Stimulated activated CD4-positive, alpha-beta T cell treated with anti-CD3 and anti-CD28 coated beads, Interleukin-4, amount 100 ng/mL, for 24 hours (primary cell): ENCODE measurements around the gene MRPL19.

Experiments
- DNase-seq: peaks from one replicate; pipeline ENCODE4 v3.0.0-alpha.2; 2020

The MRPL19 gene

DNA sequence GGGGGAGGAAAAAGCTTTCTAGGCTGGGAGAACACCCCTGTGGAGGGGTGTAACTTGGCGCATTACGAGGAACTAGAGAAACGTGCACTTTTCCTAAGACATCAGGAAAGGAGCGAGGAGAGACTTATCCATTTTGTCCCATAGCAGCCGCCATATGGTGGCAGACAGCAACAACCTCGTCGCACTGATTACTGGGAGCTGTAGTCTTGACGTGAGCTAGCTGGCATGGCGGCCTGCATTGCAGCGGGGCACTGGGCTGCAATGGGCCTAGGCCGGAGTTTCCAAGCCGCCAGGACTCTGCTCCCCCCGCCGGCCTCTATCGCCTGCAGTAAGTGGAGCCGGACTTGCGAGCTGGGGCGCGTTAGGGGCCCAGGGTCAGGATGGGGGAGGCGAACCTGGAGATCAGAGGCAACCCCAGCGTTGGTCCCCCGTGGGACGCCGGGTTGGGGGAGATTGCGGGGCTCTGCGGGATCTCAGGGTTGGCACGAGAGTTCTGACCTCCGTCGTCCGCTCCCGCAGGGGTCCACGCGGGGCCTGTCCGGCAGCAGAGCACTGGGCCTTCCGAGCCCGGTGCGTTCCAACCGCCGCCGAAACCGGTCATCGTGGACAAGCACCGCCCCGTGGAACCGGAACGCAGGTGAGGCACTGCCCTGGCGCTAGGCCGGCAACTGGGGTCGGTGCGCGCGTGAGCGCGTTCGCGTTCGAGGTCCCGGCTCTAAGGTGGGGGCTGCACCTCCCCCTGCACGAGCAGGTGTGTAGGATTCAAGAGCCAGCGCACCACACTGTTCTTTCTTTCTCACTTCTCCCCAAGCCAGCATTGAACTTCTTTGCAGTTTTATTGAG is at the start of gene MRPL19:
MRPL19 (plus strand) TSS at position 201 of the 843 bp plus-strand sequence; CDS start at position 226, 25 bp downstream.
- peak; percentile 83 for DNase-seq

DNA sequence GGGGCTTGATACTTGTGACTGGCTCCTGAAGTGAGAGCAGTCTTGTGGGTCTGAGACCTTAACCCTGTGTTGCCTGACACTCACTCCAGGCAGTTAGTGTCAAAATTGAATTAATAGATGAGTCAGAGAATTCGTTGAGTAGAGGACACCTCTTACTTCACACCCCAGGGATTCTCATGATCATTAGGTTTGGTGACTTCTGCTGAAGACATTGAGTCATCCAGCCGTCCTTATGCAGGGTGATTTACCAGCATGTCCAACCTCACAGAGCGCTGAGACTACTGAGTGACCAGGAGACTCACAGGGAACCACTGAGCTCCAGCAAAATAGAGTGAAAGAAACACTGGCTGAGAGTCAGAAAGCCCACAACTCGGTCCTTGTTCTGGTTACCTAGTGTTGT is 49.8 kb upstream of the MRPL19 start:
- DNase-seq: no peak

DNA sequence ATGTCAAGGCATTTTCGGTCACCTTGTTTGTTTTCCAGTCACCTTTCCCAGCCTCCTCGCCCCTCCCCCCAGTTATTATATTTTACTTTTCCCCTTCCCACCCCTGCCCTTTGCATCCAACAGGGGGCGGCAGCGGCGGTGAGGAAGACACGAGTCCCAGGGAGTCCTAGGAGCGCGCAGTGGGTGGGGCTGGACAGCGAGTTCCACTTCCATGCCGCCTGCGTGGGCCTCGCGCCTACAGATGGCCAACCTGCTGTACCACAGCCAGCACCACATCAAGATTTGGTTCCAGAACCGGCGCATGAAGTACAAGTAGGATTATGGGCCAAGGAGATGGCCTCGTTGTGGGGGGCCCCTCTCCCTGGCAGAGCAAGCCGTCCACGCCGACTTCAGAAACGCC is 48.6 kb upstream of the MRPL19 start:
- no peak for DNase-seq

DNA sequence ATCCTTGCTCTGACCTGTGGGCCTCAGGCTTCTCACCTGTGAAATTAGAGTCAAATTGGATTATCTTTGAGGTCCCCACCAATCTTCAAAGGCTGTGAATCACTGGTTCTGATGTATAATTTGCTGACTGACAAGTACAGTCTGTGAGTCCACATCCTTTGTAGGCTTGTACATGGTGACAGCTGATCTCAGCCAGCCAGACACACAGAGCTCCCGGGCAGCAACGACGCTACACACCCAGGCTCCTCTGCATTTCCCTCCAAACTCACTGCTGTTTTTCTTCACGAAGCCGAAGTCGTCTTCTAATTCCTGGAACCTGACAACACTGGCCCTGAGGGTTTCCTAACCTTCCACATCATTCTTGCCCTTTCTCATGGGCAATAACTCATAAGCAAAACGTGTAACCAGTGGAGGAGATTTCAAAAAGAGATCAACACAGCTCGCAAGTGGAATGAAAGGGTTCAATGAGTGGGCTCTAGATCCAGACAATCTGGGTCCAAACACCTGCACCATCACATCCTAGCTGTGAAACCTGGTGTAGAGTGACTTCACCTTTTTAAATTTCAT is 47.9 kb upstream of the MRPL19 start:
- no peak for DNase-seq

DNA sequence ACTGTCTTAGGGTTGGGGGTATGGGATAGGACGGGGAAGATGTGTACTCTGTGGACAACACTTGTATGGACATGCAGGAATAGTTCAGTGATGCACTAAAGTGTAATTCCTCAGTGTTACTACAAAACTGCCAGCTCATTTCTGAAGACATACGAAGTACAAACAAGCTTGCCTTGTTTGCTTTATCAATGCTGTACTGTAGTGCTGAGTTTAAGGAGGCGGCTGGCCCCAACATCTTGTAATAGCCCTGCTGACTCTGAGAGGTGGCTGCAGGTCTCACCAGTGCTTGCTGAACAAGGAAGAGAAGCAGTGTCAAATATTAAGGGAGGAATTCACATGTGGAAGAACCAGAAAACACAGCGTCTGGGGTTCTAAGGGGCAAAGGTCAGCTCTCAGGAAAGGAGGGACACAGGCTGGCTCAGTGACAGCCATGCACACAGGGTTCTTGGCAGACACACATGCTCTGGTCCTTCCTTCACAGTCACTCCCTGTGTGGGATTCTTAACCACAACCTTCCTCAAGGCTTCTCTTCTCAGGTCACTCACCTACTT is 46.0 kb upstream of the MRPL19 start:
- DNase-seq: no peak

DNA sequence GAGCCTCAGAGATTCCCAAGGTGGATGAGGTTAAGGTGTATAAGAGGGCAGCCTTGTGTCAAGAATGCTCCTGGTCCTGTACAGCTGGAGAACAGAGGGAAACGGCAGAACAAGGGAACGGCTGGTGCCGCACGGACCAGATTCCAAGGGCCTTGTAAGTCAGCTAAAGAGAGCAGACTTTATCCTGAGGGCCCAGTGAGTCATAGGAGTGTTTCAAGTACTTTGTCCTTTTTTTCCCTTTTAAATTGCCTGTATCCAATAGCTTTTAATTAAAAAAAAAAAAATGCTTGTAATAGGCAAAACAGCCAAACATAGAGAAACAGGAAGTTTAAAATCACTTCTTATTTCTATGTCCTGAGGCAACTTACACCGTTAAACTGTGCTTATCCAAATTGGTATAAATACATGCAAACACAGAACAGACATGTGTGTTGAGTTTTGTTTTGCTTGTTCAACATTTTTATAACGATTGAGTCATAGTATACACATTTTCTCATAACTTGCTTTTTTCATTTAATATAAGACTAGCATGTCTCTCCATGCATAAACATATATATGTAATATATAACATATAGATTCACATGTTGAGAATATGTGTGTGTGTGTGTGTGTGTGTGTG is 43.8 kb upstream of the MRPL19 start:
- no peak for DNase-seq

DNA sequence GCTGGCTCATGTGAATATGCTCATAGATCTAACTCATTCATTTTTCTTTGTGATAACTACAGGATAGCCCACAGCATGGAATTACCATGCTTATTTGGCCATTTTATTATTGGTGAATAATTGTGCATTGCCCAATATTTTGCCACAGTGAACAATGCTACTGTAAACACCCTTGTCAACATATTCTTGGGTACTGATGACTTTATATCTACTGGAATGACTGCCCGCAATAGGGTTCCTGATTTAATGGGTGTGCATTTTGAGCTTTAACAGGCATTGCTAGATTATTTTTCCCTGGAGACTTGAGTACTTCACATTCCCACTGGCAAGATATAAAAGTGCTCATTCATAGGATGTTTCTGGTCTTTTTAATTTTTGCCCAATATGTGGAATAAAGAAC is 43.1 kb upstream of the MRPL19 start:
- DNase-seq: no peak

DNA sequence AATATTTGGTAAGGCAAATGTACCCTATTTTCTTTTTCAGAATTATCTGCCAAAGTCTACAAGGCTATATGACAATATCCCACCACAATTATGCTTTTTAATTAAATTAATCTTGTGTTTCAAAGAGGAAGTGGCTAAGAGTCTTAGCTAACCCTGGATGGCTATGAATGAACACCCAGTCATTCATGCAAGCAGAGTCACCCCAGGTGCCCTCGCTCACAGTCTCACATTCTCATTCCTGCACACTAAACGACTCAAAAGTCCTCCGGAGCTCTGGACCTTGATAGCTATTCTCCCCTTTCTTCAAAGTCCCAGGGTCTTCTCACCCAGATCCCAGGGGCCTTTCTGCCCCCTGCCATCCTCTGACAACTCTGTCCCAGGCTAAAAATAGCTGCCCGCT is 42.1 kb upstream of the MRPL19 start:
- no peak for DNase-seq

DNA sequence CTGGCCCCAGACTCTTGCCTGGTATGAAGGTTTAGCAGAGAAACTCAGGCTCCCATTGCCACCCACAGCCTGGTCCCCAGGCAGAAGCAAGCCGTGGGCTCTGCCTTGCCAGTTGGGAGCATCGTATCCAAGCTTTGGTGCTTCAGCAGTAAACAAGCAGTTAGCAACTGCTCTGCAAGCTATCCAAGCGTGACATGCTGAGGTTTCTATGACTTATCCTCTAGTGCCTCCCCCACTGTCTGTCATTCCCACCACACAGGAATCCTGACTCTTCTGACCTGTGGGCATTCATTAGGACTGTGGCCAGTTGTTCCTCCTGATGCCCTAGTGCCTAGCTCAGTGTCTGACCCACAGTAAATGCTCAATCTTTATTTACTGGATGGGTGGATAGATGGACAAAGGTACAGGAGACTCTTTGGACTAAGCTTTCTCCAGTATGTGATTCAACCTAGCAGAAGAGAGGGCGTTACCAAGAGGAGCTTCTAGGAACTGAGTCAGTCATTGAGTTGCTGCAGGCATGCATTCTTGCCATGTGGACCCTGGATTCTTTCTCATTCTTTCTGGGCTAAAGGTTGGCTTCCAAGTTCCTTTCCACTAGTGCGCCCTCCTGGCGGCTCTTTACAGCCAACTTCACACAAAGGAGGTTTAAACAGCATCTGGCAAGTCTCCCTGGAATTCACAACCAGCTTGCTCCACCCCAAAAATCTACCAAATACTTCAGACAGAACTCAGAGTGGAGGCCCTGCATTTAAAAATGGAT is 40.6 kb upstream of the MRPL19 start:
- no peak for DNase-seq

DNA sequence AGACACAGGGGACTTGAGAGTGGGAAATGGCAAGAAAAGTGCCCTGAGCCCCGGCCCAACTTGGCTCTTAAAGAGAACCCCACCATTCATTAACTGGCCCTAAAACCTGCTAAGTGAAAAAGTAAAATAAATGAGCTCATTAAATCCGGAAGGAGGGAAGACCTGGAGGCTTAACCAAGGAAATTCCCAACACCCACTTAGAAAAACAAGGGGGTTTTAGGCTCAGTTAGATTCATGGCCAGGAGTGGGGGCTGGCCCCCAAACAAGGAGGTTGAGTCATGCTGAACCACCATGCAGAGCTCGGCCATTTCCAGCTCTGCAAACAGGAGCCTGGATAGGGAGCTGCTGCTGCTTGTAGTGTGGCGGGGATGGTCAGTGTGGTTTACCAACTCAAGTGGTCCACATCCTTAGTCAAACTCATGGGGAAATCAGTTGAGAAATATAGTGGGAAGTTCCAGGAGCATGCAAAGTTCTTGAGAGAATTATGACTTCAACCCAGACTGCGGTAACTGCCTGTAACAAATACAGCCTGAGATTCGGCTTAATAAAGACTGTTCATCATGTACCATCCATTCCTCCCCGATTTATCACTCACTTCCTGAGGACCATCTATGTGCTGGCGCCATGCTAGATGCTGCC is 39.7 kb upstream of the MRPL19 start:
- no peak for DNase-seq

DNA sequence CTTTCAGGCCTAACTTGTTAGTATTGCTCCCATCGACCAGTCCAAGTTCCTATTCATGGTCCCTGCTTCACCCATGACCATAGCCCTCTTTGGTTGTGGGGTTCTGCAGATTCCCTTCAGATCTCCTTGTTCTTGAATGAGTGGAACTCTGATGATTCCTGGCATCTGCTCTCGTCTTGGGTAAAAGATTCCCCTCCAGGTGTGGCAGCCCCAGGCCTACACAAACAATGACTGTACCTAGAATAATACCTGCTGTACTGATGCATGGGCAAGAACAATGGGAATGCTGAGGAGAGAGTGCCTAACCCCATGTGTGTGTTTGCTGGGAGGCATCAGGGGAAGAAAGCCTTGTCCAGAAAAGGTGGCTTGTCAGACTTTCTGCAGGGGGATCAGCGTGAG is 39.2 kb upstream of the MRPL19 start:
- no peak for DNase-seq

DNA sequence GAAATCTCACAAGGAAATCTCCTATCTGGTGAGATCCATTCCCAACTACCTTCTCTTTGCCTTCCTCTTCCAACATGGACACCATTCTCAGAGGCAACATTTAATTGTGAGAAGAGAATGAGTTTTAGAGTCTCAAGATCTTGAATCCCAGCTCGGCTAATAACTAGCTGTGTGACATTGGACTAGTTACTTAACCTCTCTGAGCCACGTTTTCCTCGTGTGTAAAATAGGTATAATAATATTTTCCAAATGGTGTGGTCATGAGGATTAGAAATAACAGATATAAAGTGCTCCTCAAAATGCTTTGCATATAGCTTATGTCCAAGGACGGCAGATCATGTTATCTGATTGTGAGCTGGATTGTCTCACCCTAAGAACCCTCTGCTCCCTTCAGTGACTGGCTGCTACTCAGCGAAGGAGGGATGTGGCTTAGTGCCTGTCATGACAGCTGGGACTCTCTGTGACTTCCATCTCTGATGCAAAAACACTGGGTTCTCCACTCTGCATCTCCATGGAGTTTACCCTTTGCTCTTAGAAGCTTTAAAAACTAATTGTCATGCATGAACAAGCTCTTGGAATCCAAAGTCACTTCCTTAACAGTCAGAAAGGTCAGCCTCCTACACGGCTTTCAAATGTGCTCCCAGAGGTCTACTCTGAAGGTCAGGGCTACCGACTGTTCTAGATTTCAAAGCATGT is 38.4 kb upstream of the MRPL19 start:
- DNase-seq: no peak

DNA sequence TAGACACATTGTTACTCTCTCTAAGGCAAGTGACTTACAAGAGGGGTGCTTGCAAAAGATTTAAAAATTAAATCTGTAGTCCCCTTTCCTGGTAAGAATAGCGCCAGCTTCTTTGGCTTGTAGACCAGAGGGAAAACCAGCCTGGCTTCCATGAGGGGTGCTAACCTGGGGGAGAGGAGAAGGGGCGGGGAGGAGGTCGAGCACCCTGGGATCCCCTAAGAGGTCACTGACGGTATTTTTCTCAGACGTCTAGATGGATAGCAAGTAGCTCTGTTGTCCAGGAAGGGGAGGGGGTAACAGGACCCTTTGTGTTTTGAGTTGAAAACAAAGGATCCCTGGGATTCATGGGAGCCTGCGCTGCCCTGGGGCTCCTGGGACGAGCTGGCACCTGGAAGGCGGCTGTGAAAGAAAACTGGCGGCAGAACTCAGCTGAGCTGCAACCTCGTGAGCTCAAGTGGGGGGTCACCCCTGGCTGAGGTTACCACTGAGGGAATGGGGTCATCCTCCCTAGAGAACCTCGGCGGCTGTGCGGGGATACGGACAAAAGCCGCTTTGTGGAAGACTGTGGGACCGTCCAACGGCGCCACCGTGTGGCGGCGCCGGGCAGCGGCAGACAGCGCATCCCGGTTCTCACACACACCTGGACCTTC is 37.8 kb upstream of the MRPL19 start:
- peak; percentile 39 for DNase-seq

DNA sequence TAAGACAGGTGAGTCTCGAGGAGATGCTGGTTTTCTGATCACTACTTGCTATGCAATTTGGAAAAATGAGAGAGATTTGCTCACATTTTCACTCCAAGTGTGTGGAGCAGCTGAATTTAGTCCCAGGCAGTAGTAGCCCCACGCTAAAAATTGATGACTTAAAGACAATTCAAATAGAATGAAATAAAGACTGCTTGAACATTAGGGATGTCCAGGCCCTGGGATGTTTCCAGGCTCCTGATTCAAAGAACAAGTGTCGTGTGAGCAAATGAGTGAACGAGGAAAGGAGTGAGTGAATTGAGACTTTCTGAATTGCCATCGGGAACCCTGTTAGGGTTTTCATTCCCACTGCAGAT is 37.3 kb upstream of the MRPL19 start:
- no peak for DNase-seq

DNA sequence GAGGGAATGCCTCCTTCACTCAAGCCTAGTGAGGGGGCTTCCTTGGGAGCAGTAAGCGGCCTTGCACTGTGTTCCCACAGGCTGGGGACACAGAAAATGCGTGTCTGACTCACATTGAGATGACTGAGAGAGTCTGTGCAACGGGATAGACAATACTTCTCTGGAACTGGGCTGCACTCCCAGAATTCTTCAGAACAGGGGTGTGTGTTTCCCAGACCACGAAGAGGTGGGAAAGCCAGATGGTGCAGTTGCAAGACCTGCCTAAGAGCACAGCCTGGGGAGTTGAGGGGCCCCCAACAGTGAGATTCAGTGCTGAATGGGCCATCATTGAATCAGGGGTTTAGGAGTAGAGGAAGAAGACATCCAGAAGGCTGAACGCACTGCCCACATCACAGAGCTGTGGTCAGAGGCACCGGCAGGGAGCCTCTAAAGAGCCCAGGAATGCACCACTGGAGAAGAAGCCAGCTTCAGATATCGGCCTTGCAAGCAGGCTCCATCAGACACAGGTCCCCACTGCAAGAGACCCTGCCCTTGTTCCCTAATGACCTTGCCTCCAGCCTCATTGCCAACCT is 36.6 kb upstream of the MRPL19 start:
- DNase-seq: no peak

DNA sequence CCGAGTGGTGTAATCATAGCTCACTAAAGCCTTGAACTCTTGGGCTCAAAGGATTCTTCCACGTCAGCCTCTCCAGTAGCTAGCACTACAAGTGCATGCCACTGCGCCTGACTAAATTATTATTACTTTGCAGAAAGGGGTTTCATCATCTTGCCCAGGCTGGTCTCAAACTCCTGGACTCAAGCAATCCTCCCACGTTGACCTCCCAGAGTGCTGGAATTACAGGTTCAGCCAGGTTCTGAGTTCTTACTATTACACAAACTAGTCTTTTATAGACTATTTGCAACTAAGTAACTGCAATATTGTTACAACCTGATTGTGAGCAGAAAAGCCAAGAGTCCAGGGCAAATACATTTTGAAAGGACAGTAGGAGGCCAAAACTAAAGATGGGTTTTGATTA is 35.9 kb upstream of the MRPL19 start:
- no peak for DNase-seq

DNA sequence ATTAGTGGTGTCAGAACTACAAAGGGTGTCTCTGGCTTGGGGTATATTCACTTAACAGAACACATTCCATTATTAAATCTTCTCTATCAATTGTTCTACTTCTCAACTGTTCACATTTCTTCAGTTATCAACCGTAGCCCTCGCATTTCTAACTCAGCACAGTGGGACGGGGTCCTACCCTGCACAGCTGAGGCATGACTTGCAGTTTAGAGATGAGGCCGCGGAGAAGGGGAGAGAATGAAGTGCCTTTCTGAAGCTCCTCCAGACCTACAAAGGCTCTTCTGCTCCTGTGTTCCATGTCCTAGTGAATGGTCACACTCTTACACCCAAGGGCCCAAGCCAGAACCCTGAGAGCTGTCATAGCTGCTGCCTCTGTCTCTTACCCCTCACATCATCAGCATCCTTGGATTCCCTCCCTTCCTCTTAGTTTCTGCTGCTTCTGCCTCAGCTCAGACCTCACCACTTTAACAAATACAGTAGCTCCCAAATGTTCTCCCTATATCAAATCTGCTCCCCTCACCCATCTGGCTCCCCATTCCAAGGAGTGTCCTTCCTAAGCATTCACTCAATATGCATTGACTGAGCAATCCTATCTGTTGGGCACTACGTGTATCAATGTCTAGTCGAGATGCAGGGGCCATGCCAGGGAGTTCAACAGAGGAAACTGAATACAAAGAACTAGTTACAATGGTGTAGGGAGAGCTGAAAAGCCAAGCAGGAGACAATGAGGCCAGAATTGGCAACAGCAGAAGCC is 34.3 kb upstream of the MRPL19 start:
- no peak for DNase-seq

DNA sequence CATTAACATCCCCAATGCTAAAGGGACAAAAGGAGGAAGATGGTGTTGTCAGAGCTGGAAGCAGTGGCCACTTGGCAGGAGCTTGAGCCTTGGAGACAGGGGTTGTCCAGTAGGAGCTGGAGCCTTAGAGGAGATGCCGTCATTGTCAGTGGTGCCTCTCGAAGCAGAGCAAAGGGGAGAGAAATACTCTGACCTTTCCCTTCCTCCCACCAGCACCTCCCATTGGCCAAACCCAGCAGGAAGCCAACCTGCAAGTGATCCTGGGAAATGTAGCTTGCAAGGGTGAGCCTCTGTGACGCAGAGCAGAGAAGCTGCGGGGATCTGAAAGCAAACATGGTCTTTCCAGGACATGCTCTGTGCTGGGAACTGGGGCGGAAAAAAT is 33.7 kb upstream of the MRPL19 start:
- DNase-seq: no peak

DNA sequence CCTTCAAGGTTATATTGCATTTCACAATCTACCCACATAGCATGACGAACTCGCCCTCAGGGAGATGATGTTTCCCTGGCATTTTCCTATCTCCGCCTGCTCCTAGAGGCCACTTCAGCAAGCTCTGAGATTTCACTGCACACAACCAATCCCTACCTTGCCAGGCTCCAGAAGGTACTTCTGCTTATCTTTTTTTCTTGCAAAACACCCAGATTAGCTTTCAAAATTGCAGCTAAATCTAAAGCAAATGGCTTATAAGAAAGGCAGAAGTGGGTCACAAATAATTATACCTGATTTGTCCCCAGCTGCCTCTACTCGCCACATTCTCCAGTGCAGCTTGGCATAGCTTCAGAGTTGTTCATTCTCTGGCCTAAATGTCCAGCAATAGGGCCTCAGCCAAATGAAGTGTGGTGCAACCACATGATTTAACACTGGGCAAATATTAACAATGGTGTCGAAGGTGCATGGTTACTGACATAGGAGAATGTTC is 32.4 kb upstream of the MRPL19 start:
- DNase-seq: no peak

DNA sequence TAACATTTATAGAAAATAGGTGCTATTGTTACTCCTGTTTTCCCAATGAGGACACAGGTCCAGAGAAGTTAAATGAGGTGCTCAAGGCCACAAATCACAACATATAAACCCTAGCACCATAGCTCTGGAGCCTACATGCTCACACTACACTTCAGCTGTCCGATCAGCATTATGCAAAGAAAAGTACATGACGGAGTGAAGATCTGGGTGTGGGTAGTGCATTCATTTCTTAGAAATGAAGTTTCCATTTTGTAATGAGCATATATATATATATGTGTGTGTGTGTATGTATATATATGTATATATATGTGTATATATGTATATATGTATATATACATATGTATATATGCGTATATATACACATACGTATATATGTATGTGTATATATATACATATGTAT is 30.2 kb upstream of the MRPL19 start:
- DNase-seq: no peak
